HG02571 (cell line): ENCODE data around the gene SPIRE2.

Experiments used
- ATAC-seq: cut with Tn5 transposase; IDR thresholded peaks from one replicate; pipeline ENCODE4 v1.9.1; 2021; ENCODE audit warnings: mild to moderate bottlenecking, moderate library complexity; ENCODE audit not compliant: unreplicated experiment

SPIRE2 gene

GRCh38 chr16:89893642-89894548, 65.6 kb downstream of the SPIRE2 start:
- no peak for ATAC-seq

GRCh38 chr16:89895482-89896250, 67.4 kb downstream of the SPIRE2 start:
- ATAC-seq, result no peak

- no peak for ATAC-seq
Observed at GRCh38 chr16:89897204-89897603, 68.9 kb downstream of the SPIRE2 start.

- ATAC-seq, result no peak
Observed at GRCh38 chr16:89898201-89898967, 70.1 kb downstream of the SPIRE2 start.

GRCh38 chr16:89899879-89900481, 71.7 kb downstream of the SPIRE2 start:
- no peak for ATAC-seq

- ATAC-seq, result no peak
Observed at GRCh38 chr16:89900885-89901284, 72.6 kb downstream of the SPIRE2 start.

GRCh38 chr16:89902980-89903379, 74.7 kb downstream of the SPIRE2 start:
- ATAC-seq, result no peak

GRCh38 chr16:89903908-89904515, 75.7 kb downstream of the SPIRE2 start:
- no peak for ATAC-seq

GRCh38 chr16:89904606-89905510, 76.6 kb downstream of the SPIRE2 start:
- no peak for ATAC-seq

- ATAC-seq, result no peak
Observed at GRCh38 chr16:89905511-89906139, 77.3 kb downstream of the SPIRE2 start.

GRCh38 chr16:89906140-89907025, 78.1 kb downstream of the SPIRE2 start:
- ATAC-seq, result no peak

- no peak for ATAC-seq
Observed at GRCh38 chr16:89907055-89907814, 79.0 kb downstream of the SPIRE2 start.

- ATAC-seq, result no peak
Observed at GRCh38 chr16:89908236-89908635, 80.0 kb downstream of the SPIRE2 start.

GRCh38 chr16:89909777-89910716, 81.8 kb downstream of the SPIRE2 start:
- no peak for ATAC-seq

- ATAC-seq, result no peak
Observed at GRCh38 chr16:89910717-89911354, 82.6 kb downstream of the SPIRE2 start.

GRCh38 chr16:89911375-89911774, 83.1 kb downstream of the SPIRE2 start:
- no peak for ATAC-seq
